HEK293T (cell line): ENCODE measurements around the gene TMCO6.

ENCODE experiments used
- FOXM1 ChIP-seq: fragments of 450-650 bp; IDR thresholded peaks from 2 replicates; pipeline ENCODE4 v1.6.1; 2017; ENCODE audit warnings: mild to moderate bottlenecking, borderline replicate concordance
- SUZ12 ChIP-seq: fragments of 450-650 bp; IDR thresholded peaks from 2 replicates; pipeline ENCODE4 v1.6.1; 2016; ENCODE audit warnings: mild to moderate bottlenecking
- ZNF384 ChIP-seq: fragments of 450-650 bp; IDR thresholded peaks from 2 replicates; pipeline ENCODE4 v1.6.1; 2016

- TF ChIP-seq SUZ12 (no peak), FOXM1 (no peak), ZNF384 (no peak)
These were observed 47.4 kb upstream of the TMCO6 start for GRCh38 chr5:140591747-140592372.
